PFSK-1 (cell line): ENCODE measurements around the gene FOXF2.

ENCODE experiments used
- POLR2AphosphoS5 ChIP-seq: IDR thresholded peaks from 2 replicates; pipeline ENCODE4 v1.6.1; 2012; ENCODE audit warnings: low read depth, mild to moderate bottlenecking, control low read depth, low read length, moderate library complexity
- REST ChIP-seq, 2 experiments: IDR thresholded peaks; 2 replicates each; pipeline versions ENCODE4 v1.6.1 to v1.8.0; 2011 to 2012; ENCODE audit warnings: low read depth in 2 of 2, low read length in 2 of 2, control low read depth in 1 of 2, inconsistent platforms in 1 of 2, mild to moderate bottlenecking in 1 of 2, moderate library complexity in 1 of 2; ENCODE audit not compliant: insufficient read depth in 1 of 2
- SIN3A ChIP-seq: IDR thresholded peaks from 2 replicates; pipeline ENCODE4 v1.6.1; 2012; ENCODE audit warnings: mild to moderate bottlenecking, low read length, moderate library complexity, borderline replicate concordance; ENCODE audit not compliant: insufficient read depth
- TAF1 ChIP-seq: IDR thresholded peaks from 2 replicates; pipeline ENCODE4 v1.6.1; 2012; ENCODE audit warnings: low read length, control low read depth, borderline replicate concordance; ENCODE audit not compliant: insufficient read depth

- TF ChIP-seq POLR2AphosphoS5 = no peak
- no peak for TF ChIP-seq REST (IDR thresholded peaks at IDR 0.05; ENCODE audit: insufficient read depth in 1 of 2, low read depth in 2 of 2, low read length in 2 of 2)
- no peak for TF ChIP-seq TAF1
- no peak for TF ChIP-seq SIN3A
Measured at GRCh38 chr6:1402369-1402768, 13.0 kb downstream of the FOXF2 start.
